GM12864 (cell line): ENCODE results near the gene SDK2.

Source experiments
- DNase-seq: peaks from one replicate; pipeline ENCODE4 v3.0.0-alpha.2; 2011; ENCODE audit warnings: low read depth
- H3K4me3 ChIP-seq: 2 replicates; pipeline ENCODE4 v1.5.1; 2011; ENCODE audit warnings: mild to moderate bottlenecking, low read depth, low read length, control low read depth
- CTCF ChIP-seq: IDR thresholded peaks from 2 replicates; pipeline ENCODE4 v1.5.1; 2011; ENCODE audit warnings: low read depth, mild to moderate bottlenecking, moderate library complexity, low read length, control low read depth, inconsistent platforms; ENCODE audit errors: missing control alignments

SDK2 gene

GRCh38 chr17:73414171-73414955 lies 229.9 kb downstream of the SDK2 start:
- no peak for TF ChIP-seq CTCF
- H3K4me3 ChIP-seq: no peak overlapping the region
- no peak for DNase-seq

- no peak overlapping the region for H3K4me3 ChIP-seq
- DNase-seq: no peak
- TF ChIP-seq CTCF: no peak
These were observed 231.3 kb downstream of the SDK2 start for GRCh38 chr17:73412914-73413313.

GRCh38 chr17:73411313-73411747 lies 232.9 kb downstream of the SDK2 start:
- no peak overlapping the region for H3K4me3 ChIP-seq
- TF ChIP-seq CTCF: no peak
- DNase-seq: no peak

- no peak for TF ChIP-seq CTCF
- DNase-seq: no peak
- H3K4me3 ChIP-seq: no peak overlapping the region
These were observed 233.5 kb downstream of the SDK2 start for GRCh38 chr17:73410586-73411312.

GRCh38 chr17:73404246-73404645 lies 240.0 kb downstream of the SDK2 start:
- no peak for TF ChIP-seq CTCF
- DNase-seq: no peak
- H3K4me3 ChIP-seq: no peak overlapping the region

- no peak for DNase-seq
- no peak for TF ChIP-seq CTCF
- no peak overlapping the region for H3K4me3 ChIP-seq
These were observed 241.8 kb downstream of the SDK2 start for GRCh38 chr17:73402466-73402865.

GRCh38 chr17:73401911-73402310 lies 242.3 kb downstream of the SDK2 start:
- no peak overlapping the region for H3K4me3 ChIP-seq
- TF ChIP-seq CTCF: no peak
- peak; percentile 8 for DNase-seq
